ENCODE results near the gene ATP6V1G3.

DNA sequence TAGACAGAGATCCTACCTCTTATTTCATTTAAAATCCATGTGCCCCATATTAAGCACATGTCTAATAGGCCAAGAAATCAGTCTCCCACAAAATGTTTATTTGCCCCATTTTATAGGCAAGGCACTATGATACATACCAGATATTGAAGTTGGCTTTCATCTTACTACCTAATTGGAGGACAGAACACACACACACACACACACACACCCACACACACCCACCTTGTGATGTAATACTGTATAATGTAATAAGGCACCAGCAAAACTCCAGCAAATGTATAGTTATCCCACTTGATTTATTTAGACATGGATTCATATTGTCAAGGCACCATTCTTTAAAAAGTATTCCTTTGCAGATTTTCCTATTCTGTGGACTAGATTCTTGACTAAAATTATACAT is 56.8 kb downstream of the ATP6V1G3 start:
- TF ChIP-seq EZH2 (IDR thresholded peaks at IDR 0.05; ENCODE audit: borderline replicate concordance, low read length): no peak
- TF ChIP-seq, protein P1, sequence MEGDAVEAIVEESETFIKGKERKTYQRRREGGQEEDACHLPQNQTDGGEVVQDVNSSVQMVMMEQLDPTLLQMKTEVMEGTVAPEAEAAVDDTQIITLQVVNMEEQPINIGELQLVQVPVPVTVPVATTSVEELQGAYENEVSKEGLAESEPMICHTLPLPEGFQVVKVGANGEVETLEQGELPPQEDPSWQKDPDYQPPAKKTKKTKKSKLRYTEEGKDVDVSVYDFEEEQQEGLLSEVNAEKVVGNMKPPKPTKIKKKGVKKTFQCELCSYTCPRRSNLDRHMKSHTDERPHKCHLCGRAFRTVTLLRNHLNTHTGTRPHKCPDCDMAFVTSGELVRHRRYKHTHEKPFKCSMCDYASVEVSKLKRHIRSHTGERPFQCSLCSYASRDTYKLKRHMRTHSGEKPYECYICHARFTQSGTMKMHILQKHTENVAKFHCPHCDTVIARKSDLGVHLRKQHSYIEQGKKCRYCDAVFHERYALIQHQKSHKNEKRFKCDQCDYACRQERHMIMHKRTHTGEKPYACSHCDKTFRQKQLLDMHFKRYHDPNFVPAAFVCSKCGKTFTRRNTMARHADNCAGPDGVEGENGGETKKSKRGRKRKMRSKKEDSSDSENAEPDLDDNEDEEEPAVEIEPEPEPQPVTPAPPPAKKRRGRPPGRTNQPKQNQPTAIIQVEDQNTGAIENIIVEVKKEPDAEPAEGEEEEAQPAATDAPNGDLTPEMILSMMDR (IDR thresholded peaks at IDR 0.05; ENCODE audit: low read length): no peak
